HG02759 (cell line): ENCODE measurements around the gene PTPRN2.

Experiments used
- ATAC-seq: cut with Tn5 transposase; IDR thresholded peaks from one replicate; pipeline ENCODE4 v1.9.1; 2021; ENCODE audit warnings: mild to moderate bottlenecking, moderate library complexity; ENCODE audit not compliant: unreplicated experiment

PTPRN2 gene

DNA sequence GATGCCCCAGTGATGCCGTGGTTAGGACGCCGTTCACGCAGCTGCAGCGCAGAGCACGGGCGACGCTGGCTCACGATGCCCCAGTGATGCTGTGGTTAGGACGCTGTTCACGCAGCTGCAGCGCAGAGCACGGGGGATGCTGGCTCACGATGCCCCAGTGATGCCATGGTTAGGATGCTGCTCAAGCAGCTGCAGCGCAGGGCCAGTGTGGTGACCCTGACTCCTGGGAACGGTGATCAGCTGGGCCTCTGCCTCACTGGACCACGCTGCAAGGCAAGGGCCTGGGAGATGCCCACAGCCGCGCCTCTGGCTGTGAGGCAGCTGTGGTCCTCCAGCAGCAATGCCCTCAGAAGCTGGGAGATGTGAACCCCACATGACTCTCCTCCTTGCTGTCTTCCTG lies 970.2 kb downstream of the PTPRN2 start:
- ATAC-seq = no peak

DNA sequence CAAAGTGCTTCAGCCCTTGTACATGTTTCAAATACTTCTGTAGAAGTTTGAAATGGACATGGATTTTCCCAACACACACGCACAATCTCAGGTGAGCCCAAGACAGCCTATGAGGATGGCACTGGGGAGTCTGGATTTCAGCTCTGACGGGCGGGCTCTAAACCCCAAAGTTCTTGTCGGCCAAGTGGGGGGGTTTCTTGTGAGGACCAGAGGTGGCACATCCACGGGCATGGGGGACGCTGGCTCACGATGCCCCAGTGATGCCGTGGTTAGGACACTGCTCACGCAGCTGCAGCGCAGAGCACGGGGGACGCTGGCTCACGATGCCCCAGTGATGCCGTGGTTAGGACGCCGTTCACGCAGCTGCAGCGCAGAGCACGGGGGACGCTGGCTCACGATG lies 970.7 kb downstream of the PTPRN2 start:
- ATAC-seq = no peak

DNA sequence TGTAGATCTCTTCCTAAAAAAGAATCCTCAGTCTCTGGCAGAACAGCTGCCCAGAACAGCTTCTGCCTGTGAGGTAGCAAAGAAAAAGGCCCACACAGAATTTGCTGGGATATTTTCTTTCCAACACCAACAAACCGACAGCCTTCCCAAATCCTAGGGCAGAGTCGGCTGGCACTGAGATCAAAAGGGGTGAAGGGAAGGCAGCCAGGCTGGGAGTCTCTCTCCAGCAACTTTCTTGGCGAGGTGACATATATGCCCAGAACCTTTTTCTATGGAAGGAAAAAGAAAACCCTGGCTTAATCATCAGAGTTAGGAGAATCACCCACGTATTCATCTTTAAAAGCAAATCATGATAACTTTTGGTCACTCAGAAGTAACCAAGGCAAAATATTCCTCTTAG lies 971.2 kb downstream of the PTPRN2 start:
- no peak for ATAC-seq

DNA sequence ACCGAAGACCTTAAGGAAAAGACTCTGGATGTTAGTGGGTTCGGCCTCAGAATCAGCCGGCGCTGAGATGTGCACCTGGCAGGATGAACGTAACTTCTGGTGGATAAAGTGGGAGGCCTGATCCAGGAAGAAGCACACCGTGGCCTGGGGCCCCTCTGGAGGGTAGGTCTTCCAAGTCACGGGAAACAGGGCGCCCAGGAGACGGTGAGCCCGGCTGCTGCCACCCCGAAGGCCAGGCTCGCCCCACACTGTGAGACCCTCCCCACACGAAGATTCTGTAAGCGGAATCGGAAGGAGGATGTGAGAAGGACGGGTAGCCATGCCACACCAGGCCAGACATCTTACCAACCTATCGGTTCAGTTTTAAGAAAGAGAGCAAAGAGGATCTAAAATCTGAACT lies 971.8 kb downstream of the PTPRN2 start:
- no peak for ATAC-seq

DNA sequence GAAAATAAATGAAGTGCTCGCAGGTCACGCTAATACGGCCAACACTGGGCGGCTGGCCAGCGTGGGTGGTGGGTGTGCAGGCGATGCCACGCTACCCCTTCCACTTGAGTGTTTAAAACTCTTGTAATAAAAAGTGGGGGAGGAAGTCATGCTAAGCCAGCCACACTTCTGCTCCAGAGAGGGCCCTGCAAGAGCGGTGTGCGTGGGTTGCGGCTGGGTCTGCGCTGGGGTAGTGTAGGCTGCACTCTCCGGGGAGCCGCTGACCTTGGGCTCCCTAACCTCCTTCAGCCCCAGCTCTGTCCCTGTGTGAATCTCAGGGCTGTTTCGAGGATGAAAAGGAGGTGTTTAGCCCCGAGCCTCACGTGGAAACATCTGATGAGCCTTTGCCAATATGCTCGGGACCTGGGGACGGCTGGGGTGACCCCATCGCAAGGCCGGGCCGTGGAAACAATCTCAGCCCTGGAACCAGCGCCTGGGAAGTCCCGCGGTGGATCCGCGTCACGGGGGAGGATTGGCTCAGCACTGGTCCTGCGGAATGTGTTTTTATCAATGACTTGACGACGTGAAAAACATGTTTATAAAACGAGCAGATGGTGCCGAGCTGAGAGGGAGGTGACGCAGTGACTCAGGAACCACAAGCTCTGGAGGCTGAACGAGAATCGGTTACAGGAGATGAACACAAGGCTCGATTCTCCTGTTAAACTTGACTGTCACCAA lies 972.4 kb downstream of the PTPRN2 start:
- no peak for ATAC-seq

DNA sequence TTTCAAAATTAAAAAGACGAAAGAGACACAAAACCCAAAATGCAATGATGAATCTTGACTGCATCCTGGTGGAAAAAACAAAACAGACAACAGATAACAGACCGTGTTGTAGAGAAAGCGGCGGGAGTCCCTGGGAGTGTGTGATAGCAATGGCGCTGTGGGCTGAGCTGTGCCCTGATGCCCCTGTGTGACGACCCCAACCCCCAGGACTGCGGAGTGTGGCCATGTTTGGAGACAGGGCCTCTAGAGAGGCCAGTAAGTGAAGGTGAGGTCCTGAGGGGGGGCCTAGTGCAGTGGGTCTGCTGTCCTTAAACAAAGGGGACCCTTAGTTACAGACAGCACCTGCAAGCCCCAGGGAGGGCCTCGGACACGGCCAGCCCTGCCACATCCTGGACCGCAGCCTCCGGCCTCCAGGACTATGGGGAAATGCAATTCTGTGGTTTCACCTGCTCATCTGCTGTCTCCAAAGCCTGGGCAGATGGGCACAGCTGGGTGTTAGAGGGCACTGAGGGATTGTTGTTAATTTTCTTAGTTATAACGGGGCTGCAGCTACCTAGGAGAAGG lies 973.1 kb downstream of the PTPRN2 start:
- ATAC-seq = no peak

DNA sequence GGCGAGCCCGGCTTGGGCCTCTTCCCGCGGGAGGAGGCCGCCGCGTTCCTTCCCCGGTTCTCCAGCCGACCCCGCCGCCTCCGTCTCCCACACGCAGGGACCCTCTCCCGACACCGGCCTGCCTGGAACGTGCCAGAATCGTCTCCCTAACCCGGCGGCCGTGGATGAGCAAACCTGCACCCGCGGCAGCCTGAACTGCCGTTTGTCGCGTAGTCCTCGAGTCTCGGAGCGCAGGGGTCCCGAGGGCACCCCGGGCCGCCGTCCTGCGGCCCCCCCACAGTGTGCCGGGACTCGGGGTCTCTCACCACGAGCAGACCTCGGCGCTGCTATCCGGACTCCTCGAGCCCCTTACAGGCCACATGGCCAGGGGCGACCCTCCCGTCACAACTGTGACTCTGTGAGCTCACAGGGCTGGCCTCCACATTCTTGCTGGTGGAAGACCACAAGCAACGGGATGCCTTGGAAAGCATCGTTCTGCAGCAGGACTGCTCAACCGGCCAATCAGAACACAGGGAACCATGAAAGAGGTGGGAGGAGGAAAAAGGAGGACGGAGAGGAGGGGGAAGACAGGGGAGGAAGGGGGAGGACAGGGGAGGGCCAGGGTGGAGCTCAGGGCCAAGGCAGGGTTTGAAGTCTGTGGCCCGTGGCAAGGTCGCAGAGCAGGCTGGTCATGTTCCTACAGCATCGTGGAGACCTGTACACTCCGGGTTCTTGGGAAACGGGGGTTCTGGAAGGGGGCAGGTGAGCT lies 973.9 kb downstream of the PTPRN2 start:
- ATAC-seq = no peak

DNA sequence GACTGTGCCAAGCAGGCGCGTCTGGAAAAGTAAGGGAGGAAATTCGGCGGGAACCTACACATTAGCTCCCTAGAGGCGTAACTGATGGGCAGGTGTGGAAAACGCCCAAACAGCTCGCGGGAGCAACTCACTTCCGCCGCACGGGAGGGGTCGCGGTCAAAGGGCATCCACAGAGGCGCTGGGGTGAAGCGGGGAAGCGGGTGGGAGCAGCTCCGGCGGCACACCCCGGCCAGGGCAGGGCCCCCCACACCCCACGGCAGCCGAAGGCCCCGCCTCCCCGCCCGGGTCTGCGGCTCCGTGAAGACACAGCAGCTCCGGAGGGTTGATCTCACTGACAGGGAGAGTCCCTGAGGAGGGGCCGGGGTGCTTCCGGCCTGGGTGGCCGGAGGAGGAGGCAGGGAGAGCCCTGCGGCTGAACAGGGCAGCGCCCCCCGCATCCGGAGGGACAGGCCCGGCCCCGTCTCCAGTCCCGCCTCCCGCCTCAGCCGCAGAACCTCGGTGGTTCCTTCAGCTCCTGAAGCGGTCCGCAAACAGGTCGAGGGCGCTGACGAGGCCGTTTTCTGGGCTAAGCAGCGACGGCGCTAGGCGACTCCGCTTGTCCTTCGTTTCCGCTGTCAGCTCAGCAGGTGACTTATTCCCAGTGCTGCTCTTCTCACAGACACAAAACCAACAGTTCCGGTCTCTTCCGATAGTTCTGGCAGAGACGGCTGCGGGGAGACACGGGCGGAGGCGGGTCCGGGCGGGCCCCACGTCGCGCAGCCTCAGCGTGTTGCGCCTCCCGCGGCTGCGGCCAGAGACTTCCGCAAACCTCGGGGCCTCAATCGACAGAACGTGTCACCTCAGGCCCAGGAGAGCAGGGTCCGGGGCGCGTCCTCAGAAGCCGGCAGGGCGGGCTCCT lies 974.7 kb downstream of the PTPRN2 start:
- ATAC-seq = peak; percentile 75

DNA sequence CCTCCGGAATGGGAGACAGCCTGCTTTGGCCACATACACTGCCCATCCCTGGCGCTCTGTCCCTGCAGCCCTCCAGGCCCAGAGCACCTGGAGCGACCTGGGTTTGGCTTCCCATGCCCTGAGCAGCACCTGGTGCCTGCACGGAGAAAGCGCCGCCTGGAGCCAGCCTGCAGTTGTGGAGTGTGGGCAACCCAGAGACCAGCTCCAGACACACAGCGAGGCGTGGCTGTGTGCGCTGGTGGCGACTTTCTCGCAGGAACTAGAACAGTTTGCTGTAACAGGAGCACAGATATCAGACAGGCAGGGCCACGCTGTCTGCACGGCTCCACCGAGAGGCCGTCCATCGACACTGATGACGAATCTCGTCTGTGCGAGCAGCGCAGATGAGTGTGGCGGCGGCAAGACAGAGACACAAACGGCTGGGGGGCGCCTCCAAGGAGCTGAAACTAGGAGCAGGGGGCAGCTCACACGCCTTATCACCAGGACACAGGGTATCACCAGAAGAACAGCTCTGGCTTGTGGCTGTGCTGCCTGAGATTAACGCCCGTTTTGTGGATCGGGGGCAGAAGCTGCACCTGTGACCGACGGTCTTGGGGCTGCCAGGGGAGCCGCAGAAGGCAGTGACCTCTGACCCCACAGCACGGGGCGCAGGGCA lies 975.5 kb downstream of the PTPRN2 start:
- ATAC-seq = no peak

DNA sequence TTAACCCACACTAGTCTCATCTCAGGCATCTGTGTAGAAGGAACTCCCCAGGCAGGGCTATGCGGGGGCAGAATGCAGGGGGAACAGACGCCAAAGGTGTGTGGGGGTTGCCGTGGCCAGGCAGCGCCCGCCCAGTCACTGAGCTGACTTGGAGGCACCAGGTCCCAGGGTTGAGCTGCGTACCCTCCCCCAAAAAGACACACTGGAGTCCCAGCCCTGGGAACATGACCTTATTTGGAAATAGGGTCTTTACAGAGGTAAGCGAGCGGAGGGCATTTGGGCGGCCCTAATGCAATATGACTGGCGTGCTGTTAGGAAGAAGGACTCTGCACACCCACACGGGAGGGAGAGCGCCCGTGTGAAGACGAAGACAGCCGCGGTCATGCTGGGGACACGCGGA lies 976.3 kb downstream of the PTPRN2 start:
- ATAC-seq = no peak

DNA sequence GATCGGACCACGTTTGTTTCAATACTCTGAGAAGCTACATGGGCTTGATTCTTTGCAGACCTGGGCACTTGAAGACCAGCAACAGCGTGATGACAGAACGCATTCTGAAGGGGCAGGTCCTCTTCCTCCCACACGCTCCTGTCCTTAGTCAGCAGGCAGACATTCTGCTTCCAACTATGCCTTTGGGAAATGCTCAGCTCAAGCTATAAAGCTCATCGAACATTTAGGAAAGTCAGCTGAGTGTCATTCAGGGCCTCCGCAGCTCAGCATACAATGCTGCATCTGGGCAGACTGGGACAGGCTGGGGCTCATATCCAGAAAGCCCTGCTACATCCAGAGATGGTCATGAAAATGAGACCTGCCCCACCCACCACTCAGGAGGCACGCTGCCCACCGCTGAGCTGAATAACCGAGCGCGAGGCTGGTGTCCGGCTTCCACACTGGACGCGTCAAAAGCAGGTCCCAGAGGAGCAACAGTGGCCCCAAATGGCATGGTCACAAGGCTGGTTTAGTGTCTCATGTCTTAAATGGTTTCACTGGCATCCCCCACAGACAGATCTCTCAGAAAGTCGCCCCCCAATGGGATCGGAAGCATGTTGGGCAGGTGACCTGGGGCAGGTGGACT lies 976.8 kb downstream of the PTPRN2 start:
- no peak for ATAC-seq

DNA sequence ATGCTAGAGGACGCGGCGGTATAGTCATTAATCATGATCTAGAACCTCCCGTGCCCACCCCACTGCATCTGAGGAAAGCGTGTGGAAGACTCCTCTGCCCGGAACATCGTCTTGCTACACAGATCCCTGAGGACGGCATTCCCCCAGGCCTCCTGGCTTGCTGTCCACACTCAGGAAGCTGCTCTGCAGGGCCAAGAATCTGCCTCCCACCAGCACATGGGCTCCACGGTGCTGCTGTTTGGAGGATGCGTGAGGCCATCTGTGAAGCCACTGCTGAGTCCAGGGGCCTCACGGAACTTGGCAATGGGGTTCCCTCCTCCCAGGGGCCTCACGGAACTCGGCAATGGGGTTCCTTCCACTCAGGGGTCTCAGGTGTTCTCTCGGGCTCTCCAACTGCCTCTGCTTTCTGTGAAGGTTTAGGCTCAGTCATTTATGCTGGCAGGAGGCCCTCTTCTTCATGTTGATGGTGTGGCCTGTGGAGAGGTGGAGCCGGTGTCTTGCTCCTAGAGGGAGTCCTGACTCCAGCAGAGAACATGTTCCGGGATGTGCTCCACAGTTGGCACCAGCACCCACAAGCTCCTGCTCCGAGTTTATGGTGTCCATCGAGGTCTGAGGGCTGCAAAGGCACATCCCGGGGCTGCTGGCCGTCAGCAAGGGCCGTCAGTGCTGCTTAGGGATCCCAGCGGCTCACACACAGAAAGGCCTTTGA lies 977.5 kb downstream of the PTPRN2 start:
- ATAC-seq = no peak

DNA sequence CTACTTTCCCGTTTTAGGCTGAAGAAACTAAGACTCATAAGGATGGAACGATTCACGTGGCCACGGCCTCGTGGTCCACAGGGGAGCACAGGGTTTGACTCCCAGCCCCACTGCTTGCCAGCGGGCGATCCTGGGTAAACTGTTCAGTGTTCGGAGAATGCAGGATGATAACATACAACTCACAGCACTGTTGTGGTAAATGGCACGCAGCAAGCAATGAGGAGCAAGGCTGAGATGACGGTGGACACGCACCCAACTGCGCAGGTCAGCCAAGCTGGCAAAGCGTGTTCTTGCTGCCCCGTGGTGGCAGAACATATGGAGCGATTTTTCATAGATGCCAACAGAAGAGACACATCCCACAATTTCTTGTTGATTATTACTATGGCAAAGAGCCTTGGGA lies 978.1 kb downstream of the PTPRN2 start:
- ATAC-seq = no peak

DNA sequence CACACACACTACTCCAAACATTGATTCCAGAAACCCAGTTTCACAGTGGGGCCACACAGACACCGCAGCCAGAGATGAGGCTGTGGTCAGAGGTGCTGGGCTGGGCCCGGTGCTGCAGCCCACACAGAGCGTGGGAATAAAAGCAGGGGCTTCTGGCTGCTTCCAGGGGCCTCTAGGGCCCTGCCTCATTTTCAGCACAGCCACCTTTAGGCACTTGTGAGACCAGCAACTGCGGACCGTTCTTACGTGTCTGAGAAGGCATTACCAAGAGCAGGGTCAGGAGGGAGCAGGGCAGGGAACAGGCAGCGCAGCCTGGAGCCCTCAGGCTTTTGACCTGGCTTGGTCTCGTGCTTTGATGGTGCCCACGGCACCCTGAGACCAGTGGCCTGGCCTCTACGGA lies 980.4 kb downstream of the PTPRN2 start:
- no peak for ATAC-seq

DNA sequence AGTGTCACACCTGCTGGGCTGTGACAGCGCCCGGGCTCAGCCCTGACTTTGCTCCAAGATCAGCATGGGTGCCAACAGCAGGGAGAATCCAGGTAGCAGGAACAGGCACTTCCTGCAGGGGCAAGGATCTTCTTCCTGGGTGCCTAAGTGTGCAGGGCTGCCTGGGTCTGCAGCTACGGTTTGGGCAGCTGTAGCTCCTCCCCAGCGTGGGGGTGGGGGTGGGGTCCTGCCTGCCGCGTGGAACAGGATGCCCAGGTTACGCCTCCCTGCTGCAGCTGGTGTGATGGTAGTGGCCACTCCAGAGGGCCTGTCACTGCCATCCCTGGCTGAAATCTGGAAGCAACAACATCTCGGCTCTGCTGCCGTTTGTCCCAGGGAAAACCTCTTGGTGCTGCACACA lies 981.5 kb downstream of the PTPRN2 start:
- no peak for ATAC-seq

DNA sequence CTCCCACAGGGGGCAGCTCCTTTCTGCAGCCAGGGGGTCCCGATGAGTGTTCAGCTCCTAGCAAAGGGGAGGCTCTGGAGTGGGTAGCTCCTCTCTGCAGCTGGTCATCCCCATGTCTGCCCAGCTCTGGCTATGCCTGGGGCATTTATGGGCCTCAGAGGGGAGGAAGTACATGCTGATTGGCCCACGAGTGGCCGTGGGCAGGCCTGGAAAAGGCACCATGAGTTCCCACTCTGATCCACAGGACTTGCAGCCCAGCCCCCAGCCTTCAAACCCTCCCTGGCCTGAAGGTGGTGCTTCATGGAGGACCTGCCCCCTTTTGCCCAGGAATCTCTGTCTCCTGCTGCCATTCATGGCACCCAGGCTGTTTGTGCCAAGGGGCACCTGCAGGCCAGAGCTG lies 982.0 kb downstream of the PTPRN2 start:
- ATAC-seq = no peak

DNA sequence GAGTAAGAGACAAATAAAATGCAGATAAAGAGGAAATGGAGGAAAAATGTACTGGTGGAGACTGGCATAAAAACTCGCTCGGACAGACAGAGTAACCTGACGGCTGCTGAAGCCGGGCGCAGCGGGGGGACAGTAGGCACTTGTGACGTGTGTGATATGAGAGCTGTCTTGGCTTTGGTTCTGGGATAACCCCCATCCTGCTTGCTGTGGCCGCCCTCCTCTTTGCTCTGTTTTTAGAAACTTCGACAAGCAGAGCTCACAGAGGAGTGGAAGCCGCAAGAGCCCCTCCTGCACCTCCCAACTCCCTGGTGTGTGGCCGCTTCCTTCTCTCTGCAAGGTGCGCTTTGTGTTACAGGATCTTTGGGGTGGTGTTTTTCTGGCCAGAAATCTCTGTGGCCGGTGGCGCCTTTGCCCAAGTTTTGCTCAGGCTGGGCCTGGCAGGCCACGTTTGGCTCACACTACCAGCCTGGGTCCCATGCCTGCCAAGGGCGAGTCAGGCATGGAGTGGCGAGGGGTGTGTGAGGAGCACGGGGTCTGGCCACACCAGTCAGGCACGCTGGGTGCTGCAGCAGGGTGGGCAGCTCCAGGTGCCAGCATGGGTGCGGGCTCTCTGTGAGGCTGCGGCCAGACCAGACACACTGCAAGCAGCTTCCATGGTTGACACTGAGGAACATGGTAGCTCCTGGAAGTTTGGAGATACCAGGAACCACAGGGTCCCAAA lies 982.8 kb downstream of the PTPRN2 start:
- no peak for ATAC-seq

DNA sequence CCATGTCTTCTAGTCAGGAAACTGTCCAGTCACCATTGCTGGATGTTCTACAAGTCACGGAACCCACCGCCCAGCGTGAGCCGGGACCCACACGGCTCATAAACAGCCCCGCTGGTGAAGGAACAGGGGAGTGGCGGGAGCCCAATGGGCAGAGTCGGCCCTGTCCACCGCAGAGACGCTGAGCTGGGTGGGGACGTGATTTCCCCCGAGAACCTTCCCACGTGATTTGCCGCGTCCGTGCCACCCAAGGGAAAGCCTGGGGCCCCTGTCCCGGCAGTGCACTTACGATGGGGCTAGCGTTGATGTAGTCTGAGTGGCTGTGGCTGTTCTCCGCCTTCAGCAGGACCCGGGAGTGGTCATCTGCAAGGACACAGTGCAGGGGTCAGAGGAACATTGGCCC lies 983.9 kb downstream of the PTPRN2 start:
- no peak for ATAC-seq

DNA sequence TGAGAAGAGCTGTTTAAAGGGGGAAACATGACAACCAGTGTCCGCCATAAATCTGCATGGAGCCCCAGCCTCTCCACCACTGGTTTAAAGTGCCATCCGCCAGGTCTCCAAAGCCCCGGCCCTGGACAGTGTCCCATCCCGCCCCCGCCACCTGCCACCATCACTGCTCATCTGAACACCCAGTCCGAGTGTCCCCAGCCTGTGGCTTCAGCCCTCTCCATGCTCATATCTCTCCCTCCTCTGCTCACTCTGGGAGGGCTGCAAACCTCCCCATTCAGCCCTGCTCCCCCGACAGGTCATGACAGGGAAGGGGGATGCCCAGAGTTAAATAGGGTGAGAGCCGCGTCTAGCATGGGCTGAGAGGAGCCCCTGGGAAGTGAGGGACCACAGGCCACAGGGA lies 984.6 kb downstream of the PTPRN2 start:
- ATAC-seq = no peak
